Epithelial cell of esophagus (primary cell): ENCODE data around the gene CATSPERD.
A peak's percentile ranks its signal among the peaks of the same experiment; 100 is the strongest.

Experiments
- DNase-seq: peaks from one replicate; pipeline ENCODE4 v3.0.0; 2010; ENCODE audit warnings: low read depth
- H3K4me3 ChIP-seq: 2 replicates; pipeline ENCODE4 v1.5.1; 2011; ENCODE audit warnings: mild to moderate bottlenecking, low read length, control low read depth
- TF ChIP-seq, protein P1 (sequence below): IDR thresholded peaks from 2 replicates; pipeline ENCODE4 v1.5.1; 2011; ENCODE audit warnings: low read depth, mild to moderate bottlenecking, low read length, control low read depth, inconsistent platforms; ENCODE audit not compliant: insufficient read depth; ENCODE audit errors: missing control alignments

CATSPERD gene

DNA sequence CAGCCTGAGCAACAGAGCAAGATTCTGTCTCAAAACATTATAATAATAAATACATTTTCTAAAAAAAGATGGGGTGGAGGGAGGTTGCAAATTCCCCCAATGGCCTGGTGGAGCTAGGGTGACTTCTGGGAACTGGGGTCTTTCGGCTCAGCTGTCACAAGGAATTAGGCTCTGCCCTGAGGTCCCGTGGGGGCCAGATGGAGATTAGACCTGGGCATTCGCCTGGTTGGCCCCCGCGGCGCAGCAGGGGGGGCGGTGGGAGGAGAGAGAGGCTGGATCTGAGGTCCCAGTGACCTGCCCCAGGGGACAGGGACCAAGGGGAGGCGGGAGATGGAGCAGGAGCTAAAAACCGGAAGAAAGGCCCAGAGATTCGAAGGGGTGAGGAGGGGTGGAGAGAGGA, 104.3 kb downstream of the CATSPERD start:
- TF ChIP-seq, protein P1, sequence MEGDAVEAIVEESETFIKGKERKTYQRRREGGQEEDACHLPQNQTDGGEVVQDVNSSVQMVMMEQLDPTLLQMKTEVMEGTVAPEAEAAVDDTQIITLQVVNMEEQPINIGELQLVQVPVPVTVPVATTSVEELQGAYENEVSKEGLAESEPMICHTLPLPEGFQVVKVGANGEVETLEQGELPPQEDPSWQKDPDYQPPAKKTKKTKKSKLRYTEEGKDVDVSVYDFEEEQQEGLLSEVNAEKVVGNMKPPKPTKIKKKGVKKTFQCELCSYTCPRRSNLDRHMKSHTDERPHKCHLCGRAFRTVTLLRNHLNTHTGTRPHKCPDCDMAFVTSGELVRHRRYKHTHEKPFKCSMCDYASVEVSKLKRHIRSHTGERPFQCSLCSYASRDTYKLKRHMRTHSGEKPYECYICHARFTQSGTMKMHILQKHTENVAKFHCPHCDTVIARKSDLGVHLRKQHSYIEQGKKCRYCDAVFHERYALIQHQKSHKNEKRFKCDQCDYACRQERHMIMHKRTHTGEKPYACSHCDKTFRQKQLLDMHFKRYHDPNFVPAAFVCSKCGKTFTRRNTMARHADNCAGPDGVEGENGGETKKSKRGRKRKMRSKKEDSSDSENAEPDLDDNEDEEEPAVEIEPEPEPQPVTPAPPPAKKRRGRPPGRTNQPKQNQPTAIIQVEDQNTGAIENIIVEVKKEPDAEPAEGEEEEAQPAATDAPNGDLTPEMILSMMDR: no peak
- DNase-seq: no peak
- H3K4me3 ChIP-seq: no peak overlapping the region

DNA sequence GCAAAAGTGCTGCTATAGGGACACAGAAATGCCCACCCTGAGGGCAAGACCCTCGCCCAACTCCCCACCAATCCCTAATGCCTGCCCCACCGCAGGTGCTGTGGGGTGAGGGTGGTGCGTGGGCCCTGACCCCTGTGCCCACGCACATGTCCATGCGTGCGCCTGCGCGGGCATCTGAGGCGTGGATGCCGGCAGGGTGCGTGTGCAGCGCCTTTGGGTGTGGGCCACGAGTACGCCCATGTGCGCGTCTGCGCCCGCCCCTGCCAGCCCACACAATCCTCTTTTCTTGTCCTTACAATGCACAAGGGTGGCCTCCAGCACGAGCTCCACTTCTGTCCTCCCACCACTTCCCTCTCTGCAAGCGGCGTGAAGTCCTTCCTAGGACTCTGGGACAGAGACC, 104.7 kb downstream of the CATSPERD start:
- TF ChIP-seq, protein P1: no peak
- no peak for DNase-seq
- H3K4me3 ChIP-seq: no peak overlapping the region

DNA sequence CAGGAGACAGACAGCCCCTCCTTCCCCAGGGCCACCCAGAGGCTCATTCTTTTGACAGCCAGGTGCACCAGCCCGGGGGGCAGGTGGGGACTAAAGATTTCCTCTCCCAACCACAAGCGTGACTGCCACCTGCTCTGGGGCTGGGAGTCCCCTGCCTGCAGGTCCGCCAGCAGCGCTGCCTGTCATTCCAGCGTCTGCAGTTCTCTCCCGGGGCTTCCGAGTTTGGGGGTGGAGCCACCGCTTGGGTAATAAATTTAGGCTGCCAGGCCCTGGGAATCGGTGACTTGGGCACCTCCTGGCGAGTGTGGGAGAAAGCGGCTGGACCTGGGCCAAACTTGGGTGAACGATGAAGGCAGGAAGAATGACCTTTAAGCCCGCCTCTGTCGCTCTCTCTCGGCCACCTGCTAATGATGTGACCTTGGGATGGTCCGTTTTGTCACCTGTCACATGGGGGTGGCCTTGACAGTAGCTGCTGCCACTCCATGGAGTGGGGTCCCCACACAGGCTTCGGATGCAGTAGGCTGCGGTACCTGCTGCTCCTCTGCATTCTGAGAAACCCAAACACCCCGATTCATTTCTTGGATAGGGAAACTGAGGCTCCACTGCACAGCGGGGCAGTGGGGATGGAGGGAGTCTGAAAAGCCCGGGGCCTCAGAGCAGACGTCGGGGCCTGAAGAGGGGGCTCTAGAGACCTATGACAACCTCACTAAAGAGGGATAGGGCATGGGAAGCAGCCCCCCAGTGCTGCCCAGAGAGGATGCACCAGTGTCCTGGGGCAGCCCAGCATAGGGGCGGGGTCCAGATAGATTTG, 106.3 kb downstream of the CATSPERD start:
- peak; percentile 45 for DNase-seq
- H3K4me3 ChIP-seq: peak overlapping the region; percentile 40
- TF ChIP-seq, protein P1: peak; percentile 46

DNA sequence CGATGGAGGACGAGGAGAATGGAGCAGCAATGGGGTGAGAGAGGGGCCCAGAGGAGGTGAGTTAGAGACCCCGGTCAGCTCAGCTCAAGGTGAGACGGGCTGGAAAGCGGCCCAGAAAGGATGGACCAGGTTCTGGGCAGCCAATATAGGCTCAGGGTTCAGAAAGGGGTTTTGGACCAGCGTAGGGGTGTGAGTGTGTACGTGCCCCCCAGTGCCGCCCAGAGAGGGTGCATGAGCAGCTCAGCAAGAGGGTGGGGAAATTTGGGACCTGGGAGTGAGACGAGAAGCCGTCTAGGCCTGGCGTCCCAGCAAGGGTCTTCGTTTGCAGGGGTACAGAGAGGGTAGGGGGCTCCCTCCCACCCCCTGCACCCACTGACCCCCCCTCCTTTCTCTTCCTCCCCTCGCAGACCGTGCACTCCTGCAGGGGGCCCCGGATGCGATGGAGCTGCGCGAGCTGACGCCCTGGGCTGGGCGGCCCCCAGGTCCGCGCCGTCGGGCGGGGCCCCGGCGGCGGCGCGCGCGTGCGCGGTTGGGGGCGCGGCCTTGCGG, 107.0 kb downstream of the CATSPERD start:
- DNase-seq: no peak
- H3K4me3 ChIP-seq: peak overlapping the region; percentile 40
- TF ChIP-seq, protein P1: no peak

DNA sequence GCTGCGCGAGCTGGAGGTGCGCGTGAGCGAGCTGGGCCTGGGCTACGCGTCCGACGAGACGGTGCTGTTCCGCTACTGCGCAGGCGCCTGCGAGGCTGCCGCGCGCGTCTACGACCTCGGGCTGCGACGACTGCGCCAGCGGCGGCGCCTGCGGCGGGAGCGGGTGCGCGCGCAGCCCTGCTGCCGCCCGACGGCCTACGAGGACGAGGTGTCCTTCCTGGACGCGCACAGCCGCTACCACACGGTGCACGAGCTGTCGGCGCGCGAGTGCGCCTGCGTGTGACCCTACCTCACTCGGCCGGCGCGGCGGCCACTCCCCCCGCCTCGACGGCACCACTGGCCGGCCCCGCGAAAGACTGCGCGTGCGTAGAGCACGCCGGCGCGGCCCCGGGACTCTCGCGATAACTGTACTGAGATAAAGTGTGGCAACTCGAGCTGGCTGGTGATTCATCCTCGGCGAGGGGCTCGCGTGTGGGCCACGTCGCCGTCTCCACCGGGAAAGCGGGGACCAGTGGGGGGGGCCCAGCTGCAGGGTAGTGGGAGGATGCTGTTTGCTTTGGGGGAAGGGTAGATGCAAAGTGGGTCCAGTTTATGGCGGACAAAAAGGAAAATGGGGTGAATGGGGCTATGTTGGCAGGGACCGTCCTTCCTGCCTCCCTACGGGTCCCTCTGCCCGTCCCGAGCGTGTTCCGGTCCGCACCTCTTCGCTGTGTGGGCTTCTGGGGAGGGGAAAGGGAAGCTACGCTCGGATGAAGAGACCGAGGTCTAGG, 107.6 kb downstream of the CATSPERD start:
- peak overlapping the region; percentile 92 for H3K4me3 ChIP-seq
- peak; percentile 89 for DNase-seq
- TF ChIP-seq, protein P1: no peak
